SK-N-DZ (cell line): Measurements from ENCODE around the gene NDUFV2.
"Not testable (repeated sequence)": the region's sequence is repeated elsewhere in the genome, so short reads cannot be mapped to it uniquely, and the experiment has no call there.

ENCODE experiments used
- DNase-seq: peaks from one replicate; pipeline ENCODE4 v3.0.0-alpha.2; 2015; ENCODE audit warnings: low spot score

The NDUFV2 gene

GRCh38 chr18:9090578-9090977 lies 11.9 kb upstream of the NDUFV2 start:
- no peak for DNase-seq

- DNase-seq, result no peak
Measured at GRCh38 chr18:9091066-9091476, 11.4 kb upstream of the NDUFV2 start.

- DNase-seq, result no peak
Measured at GRCh38 chr18:9092665-9093064, 9.8 kb upstream of the NDUFV2 start.

GRCh38 chr18:9093109-9093508 lies 9.4 kb upstream of the NDUFV2 start:
- not testable (repeated sequence) for DNase-seq

GRCh38 chr18:9094307-9095226 lies 7.9 kb upstream of the NDUFV2 start:
- DNase-seq, result no peak

- DNase-seq, result no peak
Measured at GRCh38 chr18:9095297-9096006, 7.0 kb upstream of the NDUFV2 start.

- no peak for DNase-seq
Measured at GRCh38 chr18:9096007-9096371, 6.5 kb upstream of the NDUFV2 start.

- DNase-seq, result no peak
Measured at GRCh38 chr18:9096685-9097084, 5.8 kb upstream of the NDUFV2 start.

GRCh38 chr18:9097349-9097748 lies 5.2 kb upstream of the NDUFV2 start:
- no peak for DNase-seq

GRCh38 chr18:9100796-9101195 lies 1.7 kb upstream of the NDUFV2 start:
- no peak for DNase-seq

GRCh38 chr18:9101730-9102507 lies 580 bp upstream of the NDUFV2 start:
- no peak for DNase-seq

GRCh38 chr18:9103376-9103873 lies 926 bp downstream of the NDUFV2 start:
- DNase-seq, result no peak

- no peak for DNase-seq
Measured at GRCh38 chr18:9104244-9104901, 1.9 kb downstream of the NDUFV2 start.

- no peak for DNase-seq
Measured at GRCh38 chr18:9105420-9105819, 2.9 kb downstream of the NDUFV2 start.

- no peak for DNase-seq
Measured at GRCh38 chr18:9106094-9106493, 3.6 kb downstream of the NDUFV2 start.

- no peak for DNase-seq
Measured at GRCh38 chr18:9106800-9107584, 4.5 kb downstream of the NDUFV2 start.

- no peak for DNase-seq
Measured at GRCh38 chr18:9108911-9109310, 6.4 kb downstream of the NDUFV2 start.

GRCh38 chr18:9109523-9109922 lies 7.0 kb downstream of the NDUFV2 start:
- DNase-seq, result no peak

GRCh38 chr18:9113468-9114149 lies 11.1 kb downstream of the NDUFV2 start:
- DNase-seq, result no peak

GRCh38 chr18:9115984-9116383 lies 13.5 kb downstream of the NDUFV2 start:
- no peak for DNase-seq
